HepG2 (cell line): ENCODE data around the gene ARHGAP35. TPM values are rescaled to one million over a fixed set of nuclear protein-coding genes. Genes with fewer than 3 reads are reported as not detected.

Experiments
- AHR ChIP-seq: IDR thresholded peaks from 2 replicates; pipeline ENCODE4 v1.6.1; 2018; ENCODE audit warnings: missing genetic modification reagents, missing compliant biosample characterization
- CCDC6 ChIP-seq: sonication (generic); formaldehyde crosslinking; IDR thresholded peaks from 2 replicates; pipeline ENCODE4 v1.8.1; 2022; ENCODE audit warnings: mild to moderate bottlenecking, missing genetic modification reagents, moderate library complexity
- CENPX ChIP-seq: sonication (generic); formaldehyde crosslinking; IDR thresholded peaks from 2 replicates; pipeline ENCODE4 v1.9.0; 2021; ENCODE audit warnings: mild to moderate bottlenecking, missing genetic modification reagents, moderate library complexity
- DBP ChIP-seq: sonication (generic); formaldehyde crosslinking; IDR thresholded peaks from 2 replicates; pipeline ENCODE4 v1.4.0; 2020; ENCODE audit warnings: missing genetic modification reagents; ENCODE audit errors: not compliant biosample characterization
- IRF9 ChIP-seq: sonication (generic); formaldehyde crosslinking; IDR thresholded peaks from 2 replicates; pipeline ENCODE4 v1.8.0; 2022; ENCODE audit warnings: missing genetic modification reagents, mild to moderate bottlenecking, borderline replicate concordance
- KMT2A ChIP-seq: sonication (generic); formaldehyde crosslinking; IDR thresholded peaks from 2 replicates; pipeline ENCODE4 v1.4.0; 2020; ENCODE audit warnings: missing genetic modification reagents
- MTF1 ChIP-seq: sonication (generic); formaldehyde crosslinking; IDR thresholded peaks from 2 replicates; pipeline ENCODE4 v1.5.0; 2020; ENCODE audit warnings: missing genetic modification reagents
- PBX3 ChIP-seq: sonication (generic); formaldehyde crosslinking; IDR thresholded peaks from 2 replicates; pipeline ENCODE4 v1.8.1; 2023; ENCODE audit warnings: missing genetic modification reagents, inconsistent platforms, borderline replicate concordance
- PHF20 ChIP-seq: sonication (generic); formaldehyde crosslinking; IDR thresholded peaks from 2 replicates; pipeline ENCODE4 v1.5.0; 2020; ENCODE audit warnings: mild to moderate bottlenecking, missing genetic modification reagents
- RBAK ChIP-seq: sonication (generic); formaldehyde crosslinking; IDR thresholded peaks from 2 replicates; pipeline ENCODE4 v1.5.1; 2020; ENCODE audit warnings: mild to moderate bottlenecking, missing genetic modification reagents
- RCOR2 ChIP-seq: IDR thresholded peaks from 2 replicates; pipeline ENCODE4 v1.6.1; 2016; ENCODE audit warnings: missing biosample characterization, missing genetic modification reagents
- SNAPC5 ChIP-seq: sonication (generic); formaldehyde crosslinking; IDR thresholded peaks from 2 replicates; pipeline ENCODE4 v1.8.1; 2023; ENCODE audit warnings: mild to moderate bottlenecking, missing genetic modification reagents, borderline replicate concordance
- TBX3 ChIP-seq: fragments of 450-650 bp; IDR thresholded peaks from 2 replicates; pipeline ENCODE4 v1.6.1; 2017; ENCODE audit warnings: antibody characterized with exemption, mild to moderate bottlenecking, inconsistent platforms, borderline replicate concordance
- ZBTB38 ChIP-seq: sonication (generic); formaldehyde crosslinking; IDR thresholded peaks from 2 replicates; pipeline ENCODE4 v1.5.1; 2020; ENCODE audit warnings: mild to moderate bottlenecking, missing genetic modification reagents
- ZBTB39 ChIP-seq: sonication (generic); formaldehyde crosslinking; IDR thresholded peaks from 2 replicates; pipeline ENCODE4 v1.5.0; 2020; ENCODE audit warnings: missing genetic modification reagents
- ZFX ChIP-seq: sonication (generic); formaldehyde crosslinking; IDR thresholded peaks from 2 replicates; pipeline ENCODE4 v1.4.0; 2020; ENCODE audit warnings: mild to moderate bottlenecking, low read depth, missing genetic modification reagents, moderate library complexity
- ZNF274 ChIP-seq: sonication (generic); formaldehyde crosslinking; IDR thresholded peaks from 2 replicates; pipeline ENCODE4 v1.5.1; 2020; ENCODE audit warnings: mild to moderate bottlenecking, missing genetic modification reagents
- ZNF543 ChIP-seq: sonication (generic); formaldehyde crosslinking; IDR thresholded peaks from 2 replicates; pipeline ENCODE4 v1.4.0; 2020; ENCODE audit warnings: mild to moderate bottlenecking, missing genetic modification reagents
- ZNF546 ChIP-seq: sonication (generic); formaldehyde crosslinking; conservative IDR thresholded peaks from 2 replicates; pipeline ENCODE4 v1.8.1; 2023; ENCODE audit warnings: mild to moderate bottlenecking, missing genetic modification reagents
- ZNF792 ChIP-seq: IDR thresholded peaks from 2 replicates; pipeline ENCODE4 v1.6.1; 2016
- polyA plus RNA-seq, 8 experiments: library from polyadenylated mRNA; depleted of rRNA in 3 of 8; stranded (reverse) in 7 of 8; unstranded in 1 of 8; fragments of >200 nt; fragmentation: Illumina TruSeq in 4 of 8; extraction: Trizol in 4 of 8; gene quantifications; 2 replicates each; pipeline versions ENCODE4 v1.2.1 to v1.2.3, GENCODE V29; 2011 to 2016; ENCODE audit warnings: low read depth in 4 of 8, missing spikeins in 1 of 8, mixed read lengths in 1 of 8; ENCODE audit not compliant: insufficient read depth in 1 of 8
- total RNA-seq, 5 experiments: library from RNA; depleted of rRNA; stranded (reverse); fragments of >200 nt; fragmentation: Illumina TruSeq; extraction: Trizol; gene quantifications; 2 replicates each; pipeline ENCODE4 v1.2.3, GENCODE V29; 2016; ENCODE audit warnings: low read depth in 1 of 5
- TF ChIP-seq, protein P1 (sequence below): sonication (generic); formaldehyde crosslinking; IDR thresholded peaks from 2 replicates; pipeline ENCODE4 v1.5.1; 2020; ENCODE audit warnings: missing genetic modification reagents, mild to moderate bottlenecking, borderline replicate concordance

The ARHGAP35 gene
- total and polyA plus RNA-seq, 2 of the 13 experiments (the other 11 are each of a cell fraction or from before 2014, with no cell fraction given), result 30.1 to 30.2 TPM

DNA sequence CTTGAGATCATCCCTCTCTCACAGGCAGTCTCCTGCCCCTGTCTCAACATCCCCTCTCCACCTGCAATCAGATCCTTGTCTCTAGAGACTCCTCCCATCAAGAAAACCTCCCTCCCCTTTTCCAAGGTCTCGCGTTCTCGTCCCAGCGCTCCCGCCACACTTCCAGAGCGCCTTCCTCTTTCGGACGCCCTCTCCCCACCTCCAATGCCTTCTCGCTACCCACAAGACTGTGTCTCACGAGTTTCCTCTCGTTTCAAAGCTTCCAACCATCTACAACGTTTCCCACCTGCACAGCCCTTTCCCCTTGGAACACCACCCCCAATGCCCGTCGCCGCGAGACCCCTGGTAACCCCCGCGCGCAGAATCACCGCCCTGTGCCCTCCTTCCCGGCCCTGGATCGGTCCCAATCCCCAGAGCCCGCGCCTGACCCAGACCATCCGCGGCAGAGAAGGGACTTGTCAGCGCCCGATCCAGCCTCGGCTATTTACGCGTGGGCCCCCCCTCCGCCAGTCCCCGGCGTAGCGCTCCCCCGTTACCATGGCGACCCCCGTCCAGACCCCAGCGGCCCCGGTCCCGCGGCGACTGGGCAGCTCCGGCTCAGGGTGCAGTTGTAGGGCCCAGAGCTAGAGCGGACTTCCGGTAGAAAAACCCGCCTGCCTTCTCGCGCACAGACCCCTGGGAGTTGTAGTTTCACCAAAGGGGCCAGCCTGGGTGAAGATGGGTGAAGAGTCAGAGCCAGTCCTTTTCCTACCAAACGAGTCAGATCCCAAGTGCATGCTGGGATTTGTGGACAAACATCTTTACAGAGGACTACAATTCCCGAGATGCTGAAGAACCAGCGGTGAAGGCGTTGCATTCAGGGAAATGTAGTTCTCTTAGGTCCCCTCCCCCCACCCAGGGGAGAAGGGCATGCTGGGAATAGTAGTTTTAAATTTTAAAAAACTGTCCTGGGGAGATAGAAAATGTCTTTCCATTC is 10.3 kb upstream of the ARHGAP35 start, which contains the start of gene AP2S1 (continued):
- TF ChIP-seq IRF9 (CRISPR knock-in tag) (peak; percentile 80; the same call in 1 of the 2 replicates), ZBTB38 (CRISPR knock-in tag) (peak; percentile 46; the same call in 1 of the 2 replicates), CENPX (no peak), RCOR2 (CRISPR knock-in tag) (no peak), AHR (CRISPR knock-in tag) (no peak), ZNF543 (CRISPR knock-in tag) (peak; percentile 73), PBX3 (CRISPR knock-in tag) (no peak), MTF1 (CRISPR knock-in tag) (no peak), ZNF792 (CRISPR knock-in tag) (0 out of 2 replicates have a peak, but pooled peaks have one; percentile 22), TBX3 (no peak), PHF20 (CRISPR knock-in tag) (0 out of 2 replicates have a peak, but pooled peaks have one; percentile 51), ZNF546 (CRISPR knock-in tag) (no peak), RBAK (CRISPR knock-in tag) (peak; percentile 42; the same call in 1 of the 2 replicates), ZFX (CRISPR knock-in tag) (peak; percentile 85), KMT2A (CRISPR knock-in tag) (no peak), SNAPC5 (CRISPR knock-in tag) (peak; percentile 75; the same call in 1 of the 2 replicates), ZBTB39 (CRISPR knock-in tag) (no peak), ZNF274 (no peak), CCDC6 (CRISPR knock-in tag) (no peak), DBP (CRISPR knock-in tag) (no peak)
- TF ChIP-seq, protein P1, sequence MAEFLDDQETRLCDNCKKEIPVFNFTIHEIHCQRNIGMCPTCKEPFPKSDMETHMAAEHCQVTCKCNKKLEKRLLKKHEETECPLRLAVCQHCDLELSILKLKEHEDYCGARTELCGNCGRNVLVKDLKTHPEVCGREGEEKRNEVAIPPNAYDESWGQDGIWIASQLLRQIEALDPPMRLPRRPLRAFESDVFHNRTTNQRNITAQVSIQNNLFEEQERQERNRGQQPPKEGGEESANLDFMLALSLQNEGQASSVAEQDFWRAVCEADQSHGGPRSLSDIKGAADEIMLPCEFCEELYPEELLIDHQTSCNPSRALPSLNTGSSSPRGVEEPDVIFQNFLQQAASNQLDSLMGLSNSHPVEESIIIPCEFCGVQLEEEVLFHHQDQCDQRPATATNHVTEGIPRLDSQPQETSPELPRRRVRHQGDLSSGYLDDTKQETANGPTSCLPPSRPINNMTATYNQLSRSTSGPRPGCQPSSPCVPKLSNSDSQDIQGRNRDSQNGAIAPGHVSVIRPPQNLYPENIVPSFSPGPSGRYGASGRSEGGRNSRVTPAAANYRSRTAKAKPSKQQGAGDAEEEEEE (CRISPR knock-in tag), result no peak
